Right ventricle myocardium superior (tissue), 1 donor: Measurements from ENCODE around the gene LUZP2. TPM values are rescaled to one million over a fixed set of nuclear protein-coding genes. Genes with fewer than 3 reads are reported as not detected.

ENCODE experiments used
- ATAC-seq: fragments of 200-7000 bp; cut with Tn5 transposase; one replicate; pipeline ENCODE4 v1.9.1; 2020; ENCODE audit warnings: mild to moderate bottlenecking; ENCODE audit not compliant: poor library complexity
- DNase-seq: peaks from one replicate; pipeline ENCODE4 v3.0.0-alpha.2; 2020
- intact Hi-C: fragments of 100-400 bp; cut with DNase I; formaldehyde crosslinking; loops from one replicate; pipeline ENCODE4 v1.11.2; 2022
- long read RNA-seq: library from polyadenylated mRNA; unstranded; transcript quantifications from one replicate; pipeline ENCODE4 v2.0.0, GENCODE V29; 2021
- total RNA-seq: library from RNA; stranded (reverse); fragmentation: NEBNext Ultra II Directional; extraction: Animal tissue kit (Norgen Biotek cat#: 25700); gene quantifications from one replicate; pipeline ENCODE4 v1.2.1, GENCODE V29; 2021
- donor health status: DM: no; HTN: yes; CAD: no; lungs with severe emphysema.

LUZP2 gene
- total RNA-seq, result not detected
- long read RNA-seq, result 0 reads

DNA sequence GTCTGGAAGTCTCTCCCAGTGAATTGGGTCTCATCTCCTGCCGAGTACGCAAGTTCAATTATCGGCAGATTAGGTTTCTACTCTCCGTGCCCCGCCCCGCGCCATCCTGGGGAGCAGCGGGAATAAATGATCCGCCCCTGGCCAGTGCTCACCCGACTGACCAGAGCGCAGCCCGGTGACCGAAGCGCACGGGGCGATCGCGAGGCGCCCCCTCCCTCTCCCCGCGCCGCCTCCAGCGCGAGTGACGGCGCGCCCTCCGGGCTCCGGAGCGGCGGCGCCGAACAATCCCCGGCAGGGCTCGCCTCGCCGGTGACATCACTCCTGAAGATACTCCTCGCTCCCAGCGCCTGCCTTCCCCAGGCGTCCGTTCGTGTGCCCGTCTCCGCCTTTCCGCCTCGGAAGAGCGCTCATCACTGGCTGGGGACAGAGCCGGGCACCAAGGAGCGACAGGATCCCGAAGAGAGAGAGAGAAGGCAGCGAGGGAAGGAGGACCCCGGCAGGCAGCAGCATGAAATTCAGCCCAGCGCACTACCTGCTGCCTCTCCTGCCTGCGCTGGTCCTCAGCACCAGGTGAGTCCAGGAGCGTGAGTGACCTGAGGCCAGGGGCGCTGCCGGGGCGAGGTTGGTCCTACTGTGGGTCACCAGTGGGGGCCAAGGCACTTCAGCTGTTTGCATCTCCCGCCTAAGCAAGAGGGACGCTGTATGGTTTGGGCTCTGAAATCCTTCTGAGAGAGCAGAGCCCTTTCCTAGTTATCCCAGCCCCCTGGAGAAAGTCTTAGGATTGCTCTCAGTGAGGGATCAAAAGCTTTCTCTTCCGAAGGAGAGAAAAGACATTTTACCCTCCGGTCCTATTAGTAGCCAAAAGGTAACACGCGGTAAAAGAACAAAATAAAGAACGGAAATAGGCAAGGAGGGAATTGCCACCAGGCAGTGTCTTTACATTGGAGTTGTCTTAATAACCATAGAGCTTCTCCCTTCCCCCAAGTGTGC, at the start of gene LUZP2:
TSS of gene LUZP2 (plus strand) at position 318 of the 990 bp plus-strand sequence.
- DNase-seq (peak; percentile 40), ATAC-seq (peak; percentile 79)
- intact Hi-C loops, result no loop called here

DNA sequence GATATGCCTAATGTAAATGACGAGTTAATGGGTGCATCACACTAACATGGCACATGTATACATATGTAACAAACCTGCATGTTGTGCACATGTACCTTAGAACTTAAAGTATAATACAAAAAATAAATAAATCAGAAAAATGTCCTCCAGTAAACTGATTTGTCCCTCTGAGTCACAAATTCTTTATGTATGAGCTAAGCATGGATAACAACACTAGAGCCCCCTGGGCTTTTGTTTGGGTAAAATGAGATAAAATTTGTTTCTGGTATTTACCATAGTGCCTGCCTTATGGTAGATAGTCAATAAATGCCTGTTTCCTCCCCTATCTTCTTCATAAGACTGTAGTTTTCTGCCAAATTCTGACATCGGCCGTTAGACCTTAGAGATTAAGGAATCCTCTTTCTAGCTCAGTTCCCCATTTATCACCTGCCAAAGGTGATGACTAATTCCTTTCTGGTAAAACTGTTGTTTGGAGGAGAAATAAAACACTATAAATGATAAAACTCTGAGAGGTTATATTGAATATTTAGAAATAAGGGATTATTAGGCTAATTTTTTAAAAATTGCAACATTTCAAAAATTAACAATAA, 43.6 kb upstream of the LUZP2 start:
- intact Hi-C loops, result no loop called here
- DNase-seq, result no peak
- no peak for ATAC-seq

DNA sequence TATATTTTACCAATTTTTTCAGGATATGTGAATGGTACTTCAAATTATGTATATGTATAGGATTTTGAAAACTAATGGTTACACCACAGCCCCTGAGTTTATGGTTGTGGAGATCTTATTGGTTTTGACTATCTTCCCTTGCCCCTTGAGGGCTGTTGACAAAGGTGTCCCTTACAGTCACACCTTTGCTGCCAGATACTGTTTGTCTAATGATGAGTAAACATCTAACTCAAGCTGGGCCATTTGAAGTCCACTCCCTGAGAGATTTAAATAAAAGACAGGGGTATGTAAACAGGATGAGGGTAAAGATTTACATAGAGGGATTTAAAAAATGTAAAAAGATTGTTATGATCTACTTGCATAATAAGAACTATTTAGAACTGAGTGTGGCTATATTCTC, 38.9 kb upstream of the LUZP2 start:
- ATAC-seq (no peak), DNase-seq (no peak)
- intact Hi-C loops, result no loop called here

DNA sequence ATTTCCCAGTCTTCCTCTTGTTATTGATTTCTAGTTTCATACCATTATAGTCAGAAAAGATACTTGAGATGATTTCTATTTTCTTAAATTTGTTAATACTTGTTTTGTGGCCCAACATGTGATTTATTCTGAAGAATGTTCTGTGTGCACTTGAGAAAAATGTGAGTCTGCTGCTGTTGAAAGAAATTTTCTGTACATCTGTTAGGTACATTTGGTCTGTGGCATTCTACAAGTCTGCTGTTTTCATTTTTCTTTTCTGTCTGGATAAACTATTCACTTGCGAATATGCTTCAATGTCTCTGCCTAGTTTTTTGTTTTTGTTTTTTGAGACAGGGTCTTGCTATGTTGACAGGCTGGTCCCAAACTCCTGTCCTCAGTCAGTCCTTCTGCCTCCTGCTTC, 26.4 kb upstream of the LUZP2 start:
- no peak for DNase-seq
- intact Hi-C loops, result no loop called here
- ATAC-seq, result no peak

DNA sequence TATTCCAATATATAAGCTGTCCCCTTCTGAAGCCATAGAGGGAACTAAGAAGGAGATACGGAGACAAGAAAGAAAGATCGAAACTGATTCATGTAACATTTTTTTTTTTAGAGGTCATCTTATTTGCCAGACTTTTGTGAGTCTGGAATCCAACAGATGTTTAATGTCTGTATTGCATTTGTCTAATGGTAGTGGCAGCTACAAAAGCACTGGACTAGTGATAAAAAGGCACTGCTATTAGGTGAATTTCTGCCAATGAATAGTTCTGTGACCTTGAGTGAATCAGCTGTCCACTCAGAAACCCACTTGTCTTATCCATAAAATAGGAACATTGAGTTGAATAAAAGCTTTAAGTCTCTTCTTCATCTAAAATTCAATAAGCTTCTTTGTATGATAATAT, 25.8 kb upstream of the LUZP2 start:
- intact Hi-C loops, result no loop called here
- ATAC-seq, result no peak

DNA sequence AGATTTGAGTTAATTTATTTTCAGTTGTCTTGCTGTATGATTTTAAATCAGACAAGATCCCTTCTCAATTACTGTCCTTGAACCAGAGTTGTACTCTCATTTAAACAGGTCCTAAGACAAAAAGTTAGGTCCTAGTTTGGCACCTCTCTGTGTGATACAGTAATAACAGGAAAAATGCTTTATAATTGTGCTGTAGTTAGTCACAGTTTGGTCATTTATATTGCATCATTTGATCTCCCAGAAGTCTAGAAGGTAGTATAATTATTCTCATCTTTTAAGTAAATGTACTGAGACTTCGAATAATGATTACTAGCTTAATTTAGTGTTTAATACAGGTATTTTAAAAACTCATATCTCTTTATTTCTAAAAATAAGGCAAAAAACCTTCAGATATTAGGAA, 18.1 kb upstream of the LUZP2 start:
- intact Hi-C loops, result no loop called here
- ATAC-seq, result no peak
- no peak for DNase-seq

More for the DNA sequence above, 25.8 kb upstream of the LUZP2 start:
- no peak for DNase-seq

DNA sequence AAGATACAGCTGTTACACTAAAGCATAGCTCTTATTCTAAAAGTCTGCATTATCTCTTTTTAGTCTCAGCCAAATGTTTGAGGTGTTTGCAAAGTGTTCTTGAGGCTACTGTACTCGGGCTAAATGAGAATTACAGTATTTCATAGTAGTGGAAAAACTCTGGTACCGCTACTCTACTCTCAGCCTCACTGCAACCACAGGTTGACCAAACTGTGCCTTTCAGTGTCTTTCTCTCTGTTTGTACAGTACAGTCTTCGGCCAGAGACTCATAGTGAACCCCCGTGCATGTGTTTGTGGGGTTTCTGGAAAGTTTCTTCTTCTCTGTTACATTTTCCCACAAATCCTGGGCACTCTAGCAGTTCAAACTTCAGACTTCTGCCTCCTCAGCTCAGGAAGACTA, 7.4 kb upstream of the LUZP2 start:
- ATAC-seq (no peak), DNase-seq (no peak)
- intact Hi-C loops, result no loop called here

DNA sequence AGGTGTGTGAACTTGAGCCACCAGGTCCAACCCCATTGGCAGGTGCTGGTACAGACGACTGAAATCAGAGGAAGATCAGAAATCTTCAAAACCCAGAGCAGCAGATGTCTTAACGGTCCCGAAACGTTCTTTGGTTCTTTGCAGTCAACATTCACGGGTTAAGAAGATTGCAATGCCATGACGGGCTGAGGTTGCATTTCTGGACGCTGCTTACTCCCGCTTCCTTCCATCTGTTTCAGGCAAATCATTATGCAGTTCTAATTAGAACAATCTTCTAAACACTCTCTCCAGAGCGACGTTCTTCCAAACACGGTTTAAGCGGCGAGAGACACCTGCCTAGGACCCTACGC, 492 bp upstream of the LUZP2 start:
- intact Hi-C loops, result no loop called here
- DNase-seq, result no peak
- ATAC-seq, result no peak

DNA sequence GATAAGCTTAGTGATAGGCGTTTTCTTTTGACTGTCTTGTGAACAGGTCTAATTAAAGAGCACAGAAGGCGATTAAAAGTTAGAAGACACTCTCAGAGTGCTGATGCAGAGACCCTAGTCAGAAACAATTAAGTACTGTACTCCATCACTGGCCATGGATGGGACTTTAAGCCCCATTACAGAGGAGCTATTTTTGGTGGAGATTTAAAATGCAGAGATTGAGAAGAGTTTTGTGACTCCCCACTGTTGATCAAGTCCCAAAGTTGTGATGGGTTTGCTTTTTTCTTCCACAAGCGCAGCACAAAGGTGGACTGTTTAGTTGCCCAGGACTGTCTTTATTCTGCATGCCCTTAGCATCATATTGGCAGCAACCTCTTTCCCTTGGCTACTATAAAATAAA, 978 bp downstream of the LUZP2 start:
- intact Hi-C loops, result no loop called here
- no peak for ATAC-seq
- no peak for DNase-seq

DNA sequence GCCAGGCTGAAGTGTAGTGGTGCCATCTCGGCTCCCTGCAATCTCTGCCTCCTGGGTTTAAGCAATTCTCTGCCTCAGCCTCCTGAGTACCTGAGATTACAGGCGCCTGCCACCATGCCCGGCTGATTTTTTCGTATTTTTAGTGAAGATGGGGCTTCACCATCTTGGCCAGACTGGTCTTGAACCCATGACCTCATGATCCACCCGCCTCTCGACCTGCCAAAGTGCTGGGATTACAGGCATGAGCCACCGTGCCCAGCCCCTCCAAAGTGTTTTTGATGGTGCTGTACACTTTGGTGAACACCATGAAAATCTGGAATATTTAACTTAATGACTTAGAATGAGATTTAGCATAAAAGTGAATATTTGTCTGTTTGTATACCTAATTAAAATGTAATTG, 5.6 kb downstream of the LUZP2 start:
- ATAC-seq, result no peak
- intact Hi-C loops, result no loop called here
- no peak for DNase-seq

DNA sequence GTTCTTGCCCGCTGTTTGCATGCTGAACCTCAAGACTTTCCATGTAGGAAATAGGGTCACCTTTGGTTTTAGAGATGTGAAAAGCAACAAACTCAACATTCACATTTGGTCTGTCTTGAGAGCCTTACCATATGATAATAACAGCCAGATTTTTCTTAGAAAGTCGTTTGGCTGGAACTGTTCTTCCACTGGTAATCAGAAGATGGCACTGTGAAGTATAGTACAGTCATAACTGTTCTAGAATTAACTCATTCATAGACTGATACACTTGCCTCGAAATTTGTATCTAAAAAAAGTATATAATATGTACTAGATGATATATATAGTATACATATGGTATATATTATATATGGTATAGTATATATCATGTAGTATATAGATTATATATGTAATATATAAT, 12.3 kb downstream of the LUZP2 start:
- intact Hi-C loops, result no loop called here
- ATAC-seq, result peak; percentile 34
- DNase-seq, result no peak

DNA sequence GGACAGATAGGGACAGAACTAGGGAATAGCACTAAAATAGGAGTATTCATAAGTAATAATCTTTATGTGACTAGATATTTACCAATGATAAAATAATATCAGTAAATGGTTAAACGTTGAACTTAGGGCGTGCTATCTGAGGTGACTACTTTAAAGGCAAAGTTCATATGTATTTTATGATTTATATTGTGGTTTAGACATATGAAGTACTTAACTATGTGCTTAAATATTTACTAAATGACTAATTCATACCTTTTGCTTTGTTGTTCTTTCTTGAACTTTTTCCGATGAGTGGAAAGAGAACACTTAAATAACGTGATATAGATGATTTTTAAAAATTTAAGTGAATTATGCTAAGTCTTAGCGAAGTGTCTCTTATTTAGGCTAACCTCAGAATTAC, 14.7 kb downstream of the LUZP2 start:
- intact Hi-C loops, result no loop called here
- no peak for DNase-seq
- ATAC-seq, result no peak

DNA sequence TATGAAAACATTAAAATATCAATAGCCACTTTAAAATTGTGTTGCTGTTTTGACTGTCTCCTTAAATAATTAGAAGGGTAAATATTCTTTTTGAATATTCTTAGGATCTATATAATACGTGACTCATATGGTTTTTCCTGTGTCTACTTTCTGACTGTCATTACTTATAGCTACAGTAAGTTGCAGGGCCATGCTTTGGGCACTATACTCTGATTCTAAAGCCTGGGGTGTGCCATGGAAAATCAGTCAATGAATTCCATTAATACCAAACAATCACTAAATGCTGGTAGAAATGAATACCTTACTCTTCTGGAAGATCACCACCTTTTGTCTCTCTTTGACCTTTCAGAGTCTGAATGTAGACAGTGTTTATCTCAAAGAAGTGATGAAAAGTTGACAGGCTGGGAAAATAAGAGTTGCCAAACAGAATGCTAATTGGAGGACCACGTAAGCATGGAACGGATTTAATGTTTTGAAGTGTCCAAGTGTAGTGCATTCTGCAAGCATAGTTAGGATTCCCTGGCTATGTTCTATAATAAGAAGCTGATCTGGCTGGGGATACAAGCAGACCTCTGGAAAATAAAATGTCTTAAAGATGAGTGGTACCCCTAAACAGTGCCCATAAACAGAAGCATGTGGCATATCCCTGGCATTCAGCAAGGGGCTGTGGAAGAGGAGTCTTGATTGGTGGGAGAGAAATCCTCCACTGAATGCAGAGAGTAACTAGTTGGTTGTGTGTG, 16.8 kb downstream of the LUZP2 start:
- peak; percentile 83 for ATAC-seq
- intact Hi-C loops, result no loop called here
- DNase-seq, result no peak

DNA sequence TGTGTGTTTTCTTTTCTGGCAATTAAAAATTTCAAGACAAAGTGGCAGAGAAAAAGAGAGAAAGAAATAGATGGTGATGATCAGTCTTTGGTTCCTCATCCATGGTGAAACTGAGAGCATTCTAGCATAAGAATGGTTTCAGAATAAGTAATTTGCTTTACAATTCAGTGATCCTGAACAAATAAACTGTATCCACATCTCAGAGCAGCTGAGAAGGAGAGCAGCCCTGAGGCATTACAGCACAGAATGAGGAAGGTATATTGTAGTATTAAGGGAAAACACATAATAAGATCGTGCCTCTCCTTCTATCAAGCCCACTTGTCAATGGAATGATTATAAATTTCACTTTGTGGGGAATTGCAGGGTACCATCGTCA, 17.4 kb downstream of the LUZP2 start:
- DNase-seq, result no peak
- ATAC-seq, result peak; percentile 41
- intact Hi-C loops, result no loop called here

DNA sequence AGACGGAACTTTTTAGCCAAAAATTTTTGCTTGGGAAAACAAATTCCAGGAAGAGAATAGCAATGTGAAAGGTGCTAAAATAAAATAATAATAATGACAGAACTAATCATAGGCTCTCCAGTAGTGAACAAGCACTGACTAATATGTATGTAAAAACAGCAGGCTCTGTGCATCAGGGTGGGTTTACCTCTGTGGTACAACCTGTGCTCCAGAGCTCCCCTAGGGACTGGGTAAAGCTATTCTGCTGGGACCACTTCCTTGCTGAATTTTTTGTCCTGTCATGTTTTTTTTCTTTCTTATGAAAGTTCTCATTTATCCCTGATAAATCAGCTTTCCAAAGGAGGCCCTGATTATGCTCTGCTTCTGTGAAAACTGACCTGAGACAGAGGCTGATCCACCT, 18.8 kb downstream of the LUZP2 start:
- no peak for DNase-seq
- no peak for ATAC-seq
- intact Hi-C loops, result no loop called here

DNA sequence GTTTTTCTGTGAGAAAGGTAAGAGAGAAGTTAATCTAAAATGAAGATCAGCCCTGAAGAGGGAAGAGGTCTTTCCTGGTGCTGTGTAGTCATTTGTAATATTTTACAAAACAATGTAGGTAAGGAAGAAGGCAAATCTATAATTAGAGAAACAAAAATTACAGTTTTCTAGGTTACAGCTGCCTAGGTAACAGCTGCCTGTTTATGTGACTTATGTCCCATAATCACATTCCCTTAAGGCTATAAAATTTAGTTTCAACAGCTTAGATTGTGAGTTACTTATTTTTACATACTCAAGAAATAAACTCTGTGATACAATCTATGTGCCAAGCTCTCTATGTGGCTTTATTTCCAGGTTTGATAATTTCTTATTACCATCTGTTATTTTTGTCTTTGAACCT, 19.8 kb downstream of the LUZP2 start:
- intact Hi-C loops, result no loop called here
- no peak for ATAC-seq
- DNase-seq, result no peak

DNA sequence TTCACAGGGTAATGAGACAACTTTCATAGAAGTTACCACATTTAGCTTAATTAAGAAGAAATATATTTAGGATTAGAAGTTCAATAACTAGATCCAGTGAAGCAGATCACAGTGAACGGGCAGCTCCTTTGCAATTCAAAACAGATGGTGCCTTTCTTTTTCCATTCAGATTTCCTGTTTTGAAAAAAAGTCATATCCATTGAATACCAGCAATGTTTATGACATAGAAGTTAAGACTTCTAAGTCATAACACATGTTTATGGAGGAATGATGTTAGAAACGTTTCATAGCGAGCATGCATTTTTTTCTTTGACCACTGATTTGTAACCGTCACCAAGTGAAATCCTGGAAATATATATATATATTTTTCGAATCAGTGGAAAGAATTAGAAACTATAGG, 24.7 kb downstream of the LUZP2 start:
- intact Hi-C loops, result no loop called here
- ATAC-seq (no peak), DNase-seq (no peak)

DNA sequence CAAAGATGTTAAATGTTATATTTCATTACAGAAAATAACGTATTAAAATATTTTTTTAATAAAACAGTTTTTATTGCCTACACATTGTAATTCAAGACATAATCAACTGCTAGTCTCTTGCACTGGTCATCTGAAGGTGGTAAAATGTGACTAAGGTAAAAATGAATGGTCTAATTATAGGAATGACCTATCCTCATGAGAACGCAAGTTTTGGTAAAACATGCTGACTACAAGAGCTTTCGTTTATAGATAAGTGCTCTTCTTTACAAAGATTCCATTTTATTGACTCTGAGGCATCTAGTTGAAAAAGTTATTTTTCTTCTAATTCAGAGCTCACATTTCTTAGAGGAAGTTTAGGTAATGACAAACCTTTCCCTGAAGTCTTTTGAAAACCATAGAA, 27.3 kb downstream of the LUZP2 start:
- intact Hi-C loops, result no loop called here
- no peak for ATAC-seq
- no peak for DNase-seq

DNA sequence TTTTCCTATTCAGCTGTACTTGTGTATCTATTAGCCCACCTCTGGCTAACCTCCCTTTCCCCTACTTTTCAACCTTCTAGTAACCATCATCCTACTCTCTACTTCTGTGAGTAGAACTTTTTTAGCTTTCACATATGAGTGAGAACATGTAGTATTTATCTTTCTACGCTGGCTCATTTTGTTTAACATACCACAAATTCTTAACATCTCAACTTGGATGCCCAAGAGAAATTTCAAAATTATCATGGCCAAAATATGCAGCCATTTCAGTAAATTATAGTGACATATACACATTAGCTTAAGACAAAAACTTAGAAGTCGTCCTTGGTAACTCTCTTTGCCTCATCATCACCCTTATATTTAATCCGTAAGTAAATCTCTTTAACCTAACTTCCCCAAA, 34.7 kb downstream of the LUZP2 start:
- DNase-seq, result no peak
- no peak for ATAC-seq
- intact Hi-C loops, result no loop called here

DNA sequence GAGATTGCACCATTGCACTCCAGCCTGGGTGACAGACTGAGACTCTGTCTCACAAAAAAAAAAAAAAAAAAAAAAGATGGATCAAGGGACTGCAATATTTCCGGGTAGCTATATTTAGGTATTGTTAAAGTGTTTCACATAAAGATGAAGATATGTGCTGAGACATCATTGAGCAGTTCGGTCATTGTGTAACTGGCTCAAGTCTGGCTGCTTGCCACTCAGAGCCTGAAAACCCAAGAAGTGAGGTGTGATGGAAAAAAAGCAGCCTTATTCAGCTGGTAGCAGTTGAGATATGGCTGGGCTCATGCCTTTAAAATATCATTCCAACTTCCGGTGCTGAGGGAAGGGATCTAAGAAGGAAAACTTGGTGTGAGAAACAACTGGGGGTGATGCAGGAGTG, 46.9 kb downstream of the LUZP2 start:
- intact Hi-C loops, result no loop called here
- ATAC-seq (no peak), DNase-seq (no peak)
